DOHH2 (cell line): ENCODE results near the gene SFT2D2.

Experiments used
- H3F3A ChIP-seq: fragments of 200-600 bp; sonication (generic), shearing (Covaris generic); 2 replicates; pipeline ENCODE4 v1.6.0; 2016; ENCODE audit warnings: antibody characterized with exemption, mild to moderate bottlenecking; ENCODE audit not compliant: control insufficient read depth, insufficient read depth
- H3K27ac ChIP-seq: fragments of 200-600 bp; sonication (generic); 2 replicates; pipeline ENCODE4 v1.5.1; 2014; ENCODE audit warnings: low read depth, mild to moderate bottlenecking, low read length, moderate library complexity
- H3K27me3 ChIP-seq: fragments of 200-600 bp; sonication (generic); 2 replicates; pipeline ENCODE4 v1.6.1; 2014; ENCODE audit warnings: mild to moderate bottlenecking, low read length, mixed read lengths; ENCODE audit not compliant: control insufficient read depth
- H3K36me3 ChIP-seq: fragments of 200-600 bp; sonication (generic); 2 replicates; pipeline ENCODE4 v1.6.1; 2014; ENCODE audit warnings: mild to moderate bottlenecking, low read length, moderate library complexity, mixed read lengths; ENCODE audit not compliant: control insufficient read depth
- H3K4me1 ChIP-seq: fragments of 200-600 bp; sonication (generic); 2 replicates; pipeline ENCODE4 v1.6.1; 2014; ENCODE audit warnings: mild to moderate bottlenecking, low read length, mixed read lengths; ENCODE audit not compliant: control insufficient read depth
- H3K4me2 ChIP-seq: fragments of 200-600 bp; sonication (generic); 2 replicates; pipeline ENCODE4 v1.6.0; 2014; ENCODE audit warnings: mild to moderate bottlenecking, low read length, moderate library complexity
- H3K4me3 ChIP-seq: fragments of 200-600 bp; sonication (generic); 2 replicates; pipeline ENCODE4 v1.5.1; 2014; ENCODE audit warnings: mild to moderate bottlenecking, low read length, mixed read lengths
- H3K79me2 ChIP-seq: fragments of 200-600 bp; sonication (generic); 2 replicates; pipeline ENCODE4 v1.6.1; 2014; ENCODE audit warnings: mild to moderate bottlenecking, low read length, mixed read lengths; ENCODE audit not compliant: control insufficient read depth
- H3K9me2 ChIP-seq: fragments of 200-600 bp; sonication (generic); replicated peaks from 2 replicates; pipeline ENCODE4 v1.6.1; 2014; ENCODE audit warnings: mild to moderate bottlenecking, low read length, mixed read lengths; ENCODE audit not compliant: control insufficient read depth
- H3K9me3 ChIP-seq: fragments of 200-600 bp; sonication (generic); 2 replicates; pipeline ENCODE4 v1.6.1; 2014; ENCODE audit warnings: antibody characterized with exemption, low read length, mixed read lengths; ENCODE audit not compliant: control insufficient read depth, insufficient read depth
- H4K20me1 ChIP-seq: fragments of 200-600 bp; sonication (generic); 2 replicates; pipeline ENCODE4 v1.6.0; 2014; ENCODE audit warnings: low read depth, mild to moderate bottlenecking, antibody characterized with exemption, low read length, moderate library complexity; ENCODE audit not compliant: control insufficient read depth, insufficient read depth
- CTCF ChIP-seq: fragments of 200-600 bp; sonication (generic); IDR thresholded peaks from one replicate; pipeline ENCODE4 v1.5.1; 2014; ENCODE audit warnings: antibody characterized with exemption, mild to moderate bottlenecking, low read depth, low read length; ENCODE audit not compliant: poor library complexity, severe bottlenecking
- EZH2phosphoT487 ChIP-seq: fragments of 200-600 bp; sonication (generic); IDR thresholded peaks from 2 replicates; pipeline ENCODE4 v1.6.1; 2017; ENCODE audit warnings: borderline replicate concordance, mild to moderate bottlenecking, antibody characterized with exemption, low read length, moderate library complexity, mixed read lengths

Gene SFT2D2

DNA sequence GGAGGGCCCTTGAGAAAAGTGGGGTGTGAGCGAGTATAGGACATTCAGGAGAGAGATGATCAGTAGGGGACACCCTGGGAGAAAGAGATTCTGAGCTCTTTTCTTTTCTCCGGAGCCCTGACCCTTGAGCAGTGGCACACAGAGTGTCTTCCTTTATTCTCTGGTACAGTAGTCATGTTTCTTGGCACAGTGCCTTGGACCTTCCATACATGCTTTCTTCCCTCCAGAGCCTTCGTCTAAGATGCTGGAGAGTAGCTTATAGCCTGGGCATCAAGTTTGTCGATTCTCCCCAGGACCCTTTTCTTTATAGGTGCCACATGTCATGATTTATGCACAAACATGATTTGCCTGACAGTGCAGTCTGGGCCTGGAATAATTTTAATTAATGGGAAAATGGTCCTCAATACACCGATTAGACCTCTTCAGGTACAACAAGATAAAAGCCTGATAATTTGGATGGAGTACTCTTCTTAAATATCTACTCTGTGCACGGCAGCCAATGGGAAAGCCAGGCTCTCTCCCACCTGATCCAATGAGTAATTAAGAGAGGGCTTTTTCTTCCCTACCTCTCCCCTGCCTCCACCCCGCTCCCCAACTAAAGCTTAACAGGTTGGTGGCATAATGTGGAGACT is 54.6 kb downstream of the SFT2D2 start, which contains the start of gene TBX19:
TBX19 (plus strand) TSS at position 582 of the 632 bp plus-strand sequence. CDS start 214 bp downstream, outside the sequence.
- Histone ChIP-seq H3K27me3 (no peaks in the 10 kb centered on the region), H3F3A (no peaks in the 10 kb centered on the region), H3K4me3 (no peak within 1 kb of the TSS)

GRCh38 chr1:168281603-168282325 is 56.0 kb downstream of the SFT2D2 start:
- H3F3A ChIP-seq, result no peaks in the 10 kb centered on the region
- no peak overlapping the region for H3K4me3 ChIP-seq
- no peaks in the 10 kb centered on the region for H3K4me1 ChIP-seq
- TF ChIP-seq EZH2phosphoT487, result no peak
- no peak for TF ChIP-seq CTCF
- H3K27ac ChIP-seq, result no peak overlapping the region
- no peaks in the 10 kb centered on the region for H3K27me3 ChIP-seq
- H3K4me2 ChIP-seq, result no peak overlapping the region
- H3K36me3 ChIP-seq, result no peaks in the 10 kb centered on the region
- H3K9me3 ChIP-seq, result no peaks in the 10 kb centered on the region
- H3K9me2 ChIP-seq, result no peaks in the 10 kb centered on the region
- H4K20me1 ChIP-seq, result no peaks in the 10 kb centered on the region
- no peaks in the 10 kb centered on the region for H3K79me2 ChIP-seq

More for the DNA sequence above, 54.6 kb downstream of the SFT2D2 start, which contains the start of gene TBX19:
- H3K27ac ChIP-seq, result no peak within 1 kb of the TSS
- H3K9me2 ChIP-seq, result no peaks in the 10 kb centered on the region
- H3K9me3 ChIP-seq, result no peaks in the 10 kb centered on the region
- no peaks in the 10 kb centered on the region for H4K20me1 ChIP-seq
- no peaks in the 10 kb centered on the region for H3K79me2 ChIP-seq
- H3K4me1 ChIP-seq, result no peaks in the 10 kb centered on the region
- no peak for TF ChIP-seq CTCF
- no peak for TF ChIP-seq EZH2phosphoT487
- no peak within 1 kb of the TSS for H3K4me2 ChIP-seq
- H3K36me3 ChIP-seq, result no peaks in the 10 kb centered on the region

- Histone ChIP-seq H3K9me3 (no peaks in the 10 kb centered on the region), H3K9me2 (no peaks in the 10 kb centered on the region), H3K27me3 (no peaks in the 10 kb centered on the region), H4K20me1 (no peaks in the 10 kb centered on the region), H3K36me3 (no peaks in the 10 kb centered on the region), H3K4me2 (no peak overlapping the region), H3K4me1 (peaks cover 2% of the 10 kb centered on the region; the same call in 1 of the 2 replicates), H3K79me2 (no peaks in the 10 kb centered on the region), H3K4me3 (no peak overlapping the region), H3K27ac (no peak overlapping the region), H3F3A (no peaks in the 10 kb centered on the region)
- no peak for TF ChIP-seq EZH2phosphoT487
- no peak for TF ChIP-seq CTCF
Observed at GRCh38 chr1:168285521-168285790, 59.7 kb downstream of the SFT2D2 start.
